ENCODE results near the gene GLOD4. TPM values are rescaled to one million over a fixed set of nuclear protein-coding genes. Genes with fewer than 3 reads are reported as not detected.

The GLOD4 gene
- polyA plus RNA-seq, 3 donors: 41.8 to 50.7 (median 50.6) TPM

DNA sequence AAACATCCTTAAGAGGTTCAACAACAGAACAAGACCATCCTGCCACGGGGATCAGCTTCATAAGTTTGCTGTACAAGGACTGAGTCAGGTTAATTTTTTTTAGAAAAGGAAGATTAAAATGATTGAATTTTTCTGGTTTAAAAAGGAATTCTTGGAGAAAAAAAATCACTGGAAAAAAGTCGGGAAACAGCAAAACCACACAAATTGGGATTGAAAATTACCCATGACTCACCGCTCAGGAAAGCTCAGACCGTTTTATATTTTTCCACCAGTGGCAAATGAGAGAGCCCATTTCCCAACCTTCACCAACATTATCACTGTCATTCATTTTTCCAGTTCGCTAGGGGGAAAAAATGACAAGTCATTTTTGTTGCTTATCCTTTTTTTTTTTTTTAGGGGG is 46.7 kb upstream of the GLOD4 start:
- Histone ChIP-seq H3K79me2 (ENCODE audit: insufficient read depth, low read length) (no peaks in the 10 kb centered on the region), H2AFZ (ENCODE audit: insufficient read depth, low read depth, low read length, poor library complexity, severe bottlenecking) (no peak overlapping the region), H3K4me3 (replicated peaks in 1 of 3; ENCODE audit: low read depth in 2 of 3, low read length in 3 of 3) (no peak overlapping the region), H3K4me1 (ENCODE audit: control insufficient read depth in 1 of 2, insufficient read depth in 2 of 2, low read length in 2 of 2) (no peaks in the 10 kb centered on the region), H3K9me3 (replicated peaks in 1 of 2; ENCODE audit: control insufficient read depth in 1 of 2, insufficient read depth in 1 of 2, low read length in 2 of 2) (peaks cover 5 to 9% of the 10 kb centered on the region in 2 donors), H3K9ac (ENCODE audit: insufficient read depth, low read length, poor library complexity, severe bottlenecking) (no peak overlapping the region), H3K27me3 (ENCODE audit: control insufficient read depth in 2 of 2, insufficient read depth in 2 of 2, low read length in 2 of 2) (no peaks in the 10 kb centered on the region), H4K20me1 (ENCODE audit: insufficient read depth, low read length) (no peaks in the 10 kb centered on the region), H3K36me3 (replicated peaks in 1 of 2; ENCODE audit: control insufficient read depth in 1 of 2, insufficient read depth in 2 of 2, low read length in 2 of 2) (no peaks in the 10 kb centered on the region), H3K4me2 (replicated peaks; ENCODE audit: extremely low read depth, low read length, poor library complexity, severe bottlenecking) (no peak overlapping the region), H3K27ac (ENCODE audit: low read depth in 1 of 2, low read length in 2 of 2) (no peak overlapping the region)
- 82% methylated on average over 3 of the region's 5 CpGs for WGBS (ENCODE audit: insufficient coverage)
- Mint-ChIP-seq H3K4me3 (no peak overlapping the region), H3K4me1 (no peaks in the 10 kb centered on the region), H3K27ac (no peak overlapping the region), H3K36me3 (no peaks in the 10 kb centered on the region), H3K27me3 (ENCODE audit: low read depth in 3 of 3) (peaks cover 3 to 4% (median 4%) of the 10 kb centered on the region in 3 donors), H3K9me3 (peaks cover 2 to 16% (median 14%) of the 10 kb centered on the region in 7 donors)
- intact Hi-C loops (cut with micrococcal nuclease): no loop called here
- TF ChIP-seq, protein P1, sequence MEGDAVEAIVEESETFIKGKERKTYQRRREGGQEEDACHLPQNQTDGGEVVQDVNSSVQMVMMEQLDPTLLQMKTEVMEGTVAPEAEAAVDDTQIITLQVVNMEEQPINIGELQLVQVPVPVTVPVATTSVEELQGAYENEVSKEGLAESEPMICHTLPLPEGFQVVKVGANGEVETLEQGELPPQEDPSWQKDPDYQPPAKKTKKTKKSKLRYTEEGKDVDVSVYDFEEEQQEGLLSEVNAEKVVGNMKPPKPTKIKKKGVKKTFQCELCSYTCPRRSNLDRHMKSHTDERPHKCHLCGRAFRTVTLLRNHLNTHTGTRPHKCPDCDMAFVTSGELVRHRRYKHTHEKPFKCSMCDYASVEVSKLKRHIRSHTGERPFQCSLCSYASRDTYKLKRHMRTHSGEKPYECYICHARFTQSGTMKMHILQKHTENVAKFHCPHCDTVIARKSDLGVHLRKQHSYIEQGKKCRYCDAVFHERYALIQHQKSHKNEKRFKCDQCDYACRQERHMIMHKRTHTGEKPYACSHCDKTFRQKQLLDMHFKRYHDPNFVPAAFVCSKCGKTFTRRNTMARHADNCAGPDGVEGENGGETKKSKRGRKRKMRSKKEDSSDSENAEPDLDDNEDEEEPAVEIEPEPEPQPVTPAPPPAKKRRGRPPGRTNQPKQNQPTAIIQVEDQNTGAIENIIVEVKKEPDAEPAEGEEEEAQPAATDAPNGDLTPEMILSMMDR (IDR thresholded peaks at IDR 0.05): no peak
- no peak for DNase-seq

DNA sequence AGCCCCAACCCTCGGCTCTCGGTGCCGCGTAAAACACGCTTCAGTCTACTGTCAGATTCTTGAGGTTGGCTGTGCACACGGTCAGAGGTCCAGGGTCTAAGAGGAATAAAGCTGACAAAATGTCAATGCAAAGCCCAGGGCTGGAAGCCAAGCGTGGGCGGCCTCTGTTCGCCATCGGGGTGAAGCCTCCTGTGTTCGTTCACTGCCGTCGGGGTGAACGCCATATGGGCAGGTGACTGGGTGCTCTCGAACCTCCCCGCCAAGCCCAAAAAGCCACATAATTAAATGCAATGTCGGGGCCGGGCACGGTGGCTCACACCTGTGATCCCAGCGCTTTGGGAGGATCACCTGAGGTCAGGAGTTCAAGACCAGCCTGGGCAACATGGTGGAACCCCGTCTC is 44.7 kb upstream of the GLOD4 start:
- intact Hi-C loops (cut with micrococcal nuclease): no loop called here
- H3K9me3 ChIP-seq (replicated peaks in 1 of 2; ENCODE audit: control insufficient read depth in 1 of 2, insufficient read depth in 1 of 2, low read length in 2 of 2): peaks cover 4 to 7% of the 10 kb centered on the region in 2 donors
- H3K9me3 Mint-ChIP-seq: peaks cover 2 to 9% (median 9%) of the 10 kb centered on the region in 7 donors
- WGBS (ENCODE audit: insufficient coverage): 93% methylated on average over 21 of the region's 21 CpGs
- H3K79me2 ChIP-seq (ENCODE audit: insufficient read depth, low read length): no peaks in the 10 kb centered on the region
- no peaks in the 10 kb centered on the region for H4K20me1 ChIP-seq (ENCODE audit: insufficient read depth, low read length)
- H3K36me3 ChIP-seq (replicated peaks in 1 of 2; ENCODE audit: control insufficient read depth in 1 of 2, insufficient read depth in 2 of 2, low read length in 2 of 2): no peaks in the 10 kb centered on the region
- H2AFZ ChIP-seq (ENCODE audit: insufficient read depth, low read depth, low read length, poor library complexity, severe bottlenecking): no peak overlapping the region
- H3K9ac ChIP-seq (ENCODE audit: insufficient read depth, low read length, poor library complexity, severe bottlenecking): no peak overlapping the region
- no peak overlapping the region for H3K27ac ChIP-seq (ENCODE audit: low read depth in 1 of 2, low read length in 2 of 2)
- H3K27me3 Mint-ChIP-seq (ENCODE audit: low read depth in 3 of 3): peaks cover 0 to 3% (median 3%) of the 10 kb centered on the region in 3 donors
- H3K4me3 Mint-ChIP-seq: no peak overlapping the region
- H3K36me3 Mint-ChIP-seq: no peaks in the 10 kb centered on the region
- DNase-seq: no peak
- TF ChIP-seq, protein P1 (IDR thresholded peaks at IDR 0.05): no peak
- no peaks in the 10 kb centered on the region for H3K4me1 ChIP-seq (ENCODE audit: control insufficient read depth in 1 of 2, insufficient read depth in 2 of 2, low read length in 2 of 2)
- H3K4me3 ChIP-seq (replicated peaks in 1 of 3; ENCODE audit: low read depth in 2 of 3, low read length in 3 of 3): no peak overlapping the region
- no peaks in the 10 kb centered on the region for H3K27me3 ChIP-seq (ENCODE audit: control insufficient read depth in 2 of 2, insufficient read depth in 2 of 2, low read length in 2 of 2)
- H3K27ac Mint-ChIP-seq: no peak overlapping the region
- H3K4me2 ChIP-seq (replicated peaks; ENCODE audit: extremely low read depth, low read length, poor library complexity, severe bottlenecking): no peak overlapping the region
- no peaks in the 10 kb centered on the region for H3K4me1 Mint-ChIP-seq
